ENCODE data around the gene SPO11.
"Not testable (repeated sequence)": the region's sequence is repeated elsewhere in the genome, so short reads cannot be mapped to it uniquely, and the experiment has no call there.

DNA sequence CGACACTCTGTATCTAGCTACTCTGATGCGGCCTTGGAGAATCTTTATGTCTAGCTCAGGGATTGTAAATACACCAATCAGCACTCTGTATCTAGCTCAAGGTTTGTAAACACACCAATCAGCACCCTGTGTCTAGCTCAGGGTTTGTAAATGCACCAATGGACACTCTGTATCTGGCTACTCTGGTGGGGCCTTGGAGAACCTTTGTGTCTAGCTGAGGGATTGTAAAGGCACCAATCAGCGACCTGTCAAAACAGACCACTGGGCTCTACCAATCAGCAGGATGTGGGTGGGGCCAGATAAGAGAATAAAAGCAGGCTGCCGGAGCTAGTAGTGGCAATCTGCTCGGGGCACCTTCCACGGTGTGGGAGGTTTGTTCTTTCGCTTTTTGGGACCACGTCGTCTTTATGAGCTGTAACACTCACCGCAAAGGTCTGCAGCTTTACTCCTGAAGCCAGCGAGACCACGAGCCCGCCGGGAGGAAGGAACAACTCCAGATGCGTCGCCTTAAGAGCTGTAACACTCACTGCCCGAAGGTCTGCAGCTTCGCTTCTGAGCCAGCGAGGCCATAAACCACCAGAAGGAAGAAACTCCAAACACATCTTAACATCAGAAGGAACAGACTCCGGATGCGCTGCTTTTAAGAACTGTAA is 19.4 kb downstream of the SPO11 start:
- TF ChIP-seq POLR2A (IDR thresholded peaks at IDR 0.05), result not testable (repeated sequence)
- TF ChIP-seq, protein P1, sequence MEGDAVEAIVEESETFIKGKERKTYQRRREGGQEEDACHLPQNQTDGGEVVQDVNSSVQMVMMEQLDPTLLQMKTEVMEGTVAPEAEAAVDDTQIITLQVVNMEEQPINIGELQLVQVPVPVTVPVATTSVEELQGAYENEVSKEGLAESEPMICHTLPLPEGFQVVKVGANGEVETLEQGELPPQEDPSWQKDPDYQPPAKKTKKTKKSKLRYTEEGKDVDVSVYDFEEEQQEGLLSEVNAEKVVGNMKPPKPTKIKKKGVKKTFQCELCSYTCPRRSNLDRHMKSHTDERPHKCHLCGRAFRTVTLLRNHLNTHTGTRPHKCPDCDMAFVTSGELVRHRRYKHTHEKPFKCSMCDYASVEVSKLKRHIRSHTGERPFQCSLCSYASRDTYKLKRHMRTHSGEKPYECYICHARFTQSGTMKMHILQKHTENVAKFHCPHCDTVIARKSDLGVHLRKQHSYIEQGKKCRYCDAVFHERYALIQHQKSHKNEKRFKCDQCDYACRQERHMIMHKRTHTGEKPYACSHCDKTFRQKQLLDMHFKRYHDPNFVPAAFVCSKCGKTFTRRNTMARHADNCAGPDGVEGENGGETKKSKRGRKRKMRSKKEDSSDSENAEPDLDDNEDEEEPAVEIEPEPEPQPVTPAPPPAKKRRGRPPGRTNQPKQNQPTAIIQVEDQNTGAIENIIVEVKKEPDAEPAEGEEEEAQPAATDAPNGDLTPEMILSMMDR (IDR thresholded peaks at IDR 0.05), result not testable (repeated sequence)
